ENCODE results near the gene STRN. TPM values are rescaled to one million over a fixed set of nuclear protein-coding genes. Genes with fewer than 3 reads are reported as not detected.

The STRN gene
- total RNA-seq, 1 experiment from 2014 or later: 18.8 TPM

- H3K9me3 ChIP-seq (replicated peaks): no peaks in the 10 kb centered on the region
- H3K4me3 ChIP-seq: no peak overlapping the region
- no peaks in the 10 kb centered on the region for H3K27me3 ChIP-seq (replicated peaks)
- no peak overlapping the region for H3K27ac ChIP-seq
- no peaks in the 10 kb centered on the region for H3K36me3 ChIP-seq
- no peak for DNase-seq (ENCODE audit: low read depth in 1 of 2, low spot score in 2 of 2)
- no peaks in the 10 kb centered on the region for H3K4me1 ChIP-seq (replicated peaks)
Measured at GRCh38 chr2:36975306-36975705, 9.0 kb upstream of the STRN start.

- Histone ChIP-seq H3K4me3 (no peak overlapping the region), H3K9me3 (replicated peaks) (no peaks in the 10 kb centered on the region), H3K4me1 (replicated peaks) (no peaks in the 10 kb centered on the region), H3K27ac (no peak overlapping the region), H3K27me3 (replicated peaks) (no peaks in the 10 kb centered on the region), H3K36me3 (no peaks in the 10 kb centered on the region)
- no peak for DNase-seq (ENCODE audit: low read depth in 1 of 2, low spot score in 2 of 2)
Measured at GRCh38 chr2:36973320-36973719, 7.0 kb upstream of the STRN start.

- H3K27me3 ChIP-seq (replicated peaks): no peaks in the 10 kb centered on the region
- H3K4me1 ChIP-seq (replicated peaks): 0 out of 2 replicates have a peak, but pooled peaks cover 3% of the 10 kb centered on the region
- no peak for DNase-seq (ENCODE audit: low read depth in 1 of 2, low spot score in 2 of 2)
- H3K36me3 ChIP-seq: no peaks in the 10 kb centered on the region
- no peaks in the 10 kb centered on the region for H3K9me3 ChIP-seq (replicated peaks)
- H3K4me3 ChIP-seq: no peak overlapping the region
- H3K27ac ChIP-seq: no peak overlapping the region
Measured at GRCh38 chr2:36971990-36972389, 5.7 kb upstream of the STRN start.

GRCh38 chr2:36967236-36967876 is 1.0 kb upstream of the STRN start:
- peak in 1 of 2 experiments; percentile 16 for DNase-seq (ENCODE audit: low read depth in 1 of 2, low spot score in 2 of 2)
- Histone ChIP-seq H3K4me1 (replicated peaks) (peaks cover 13% of the 10 kb centered on the region; the same call in 1 of the 2 replicates), H3K36me3 (peaks cover 3% of the 10 kb centered on the region), H3K4me3 (peak overlapping the region; percentile 89), H3K27ac (no peak overlapping the region; the same call in 1 of the 2 replicates), H3K9me3 (replicated peaks) (no peaks in the 10 kb centered on the region), H3K27me3 (replicated peaks) (no peaks in the 10 kb centered on the region)

GRCh38 chr2:36965751-36966369 is 476 bp downstream of the STRN start:
- H3K4me1 ChIP-seq (replicated peaks): peaks cover 13% of the 10 kb centered on the region; the same call in 1 of the 2 replicates
- peak overlapping the region; percentile 42; the same call in 1 of the 2 replicates for H3K27ac ChIP-seq
- H3K36me3 ChIP-seq: peaks cover 3% of the 10 kb centered on the region
- H3K27me3 ChIP-seq (replicated peaks): no peaks in the 10 kb centered on the region
- H3K4me3 ChIP-seq: peak overlapping the region; percentile 89
- DNase-seq (ENCODE audit: low read depth in 1 of 2, low spot score in 2 of 2): peak; percentile 29 to 50
- H3K9me3 ChIP-seq (replicated peaks): no peaks in the 10 kb centered on the region

- no peak for DNase-seq (ENCODE audit: low read depth in 1 of 2, low spot score in 2 of 2)
- Histone ChIP-seq H3K9me3 (replicated peaks) (no peaks in the 10 kb centered on the region), H3K4me3 (peak overlapping the region; percentile 89), H3K27me3 (replicated peaks) (no peaks in the 10 kb centered on the region), H3K4me1 (replicated peaks) (peaks cover 13% of the 10 kb centered on the region; the same call in 1 of the 2 replicates), H3K27ac (no peak overlapping the region), H3K36me3 (peaks cover 3% of the 10 kb centered on the region)
Measured at GRCh38 chr2:36965206-36965605, 1.1 kb downstream of the STRN start.

- H3K36me3 ChIP-seq: peaks cover 3% of the 10 kb centered on the region
- H3K4me1 ChIP-seq (replicated peaks): peaks cover 13% of the 10 kb centered on the region; the same call in 1 of the 2 replicates
- no peak overlapping the region for H3K4me3 ChIP-seq
- DNase-seq (ENCODE audit: low read depth in 1 of 2, low spot score in 2 of 2): no peak
- no peak overlapping the region for H3K27ac ChIP-seq
- no peaks in the 10 kb centered on the region for H3K27me3 ChIP-seq (replicated peaks)
- no peaks in the 10 kb centered on the region for H3K9me3 ChIP-seq (replicated peaks)
Measured at GRCh38 chr2:36964496-36965058, 1.8 kb downstream of the STRN start.

- H3K4me3 ChIP-seq: no peak overlapping the region
- H3K36me3 ChIP-seq: peaks cover 3% of the 10 kb centered on the region
- H3K27me3 ChIP-seq (replicated peaks): no peaks in the 10 kb centered on the region
- DNase-seq (ENCODE audit: low read depth in 1 of 2, low spot score in 2 of 2): no peak
- peaks cover 13% of the 10 kb centered on the region; the same call in 1 of the 2 replicates for H3K4me1 ChIP-seq (replicated peaks)
- H3K27ac ChIP-seq: no peak overlapping the region
- no peaks in the 10 kb centered on the region for H3K9me3 ChIP-seq (replicated peaks)
Measured at GRCh38 chr2:36963734-36964133, 2.6 kb downstream of the STRN start.

GRCh38 chr2:36963106-36963505 is 3.2 kb downstream of the STRN start:
- Histone ChIP-seq H3K9me3 (replicated peaks) (no peaks in the 10 kb centered on the region), H3K27me3 (replicated peaks) (no peaks in the 10 kb centered on the region), H3K4me1 (replicated peaks) (peaks cover 13% of the 10 kb centered on the region; the same call in 1 of the 2 replicates), H3K36me3 (peaks cover 3% of the 10 kb centered on the region), H3K4me3 (no peak overlapping the region), H3K27ac (no peak overlapping the region)
- DNase-seq (ENCODE audit: low read depth in 1 of 2, low spot score in 2 of 2): no peak

- Histone ChIP-seq H3K9me3 (replicated peaks) (no peaks in the 10 kb centered on the region), H3K27me3 (replicated peaks) (no peaks in the 10 kb centered on the region), H3K27ac (no peak overlapping the region), H3K4me3 (no peak overlapping the region), H3K36me3 (no peaks in the 10 kb centered on the region; the same call in 1 of the 2 replicates), H3K4me1 (replicated peaks) (peaks cover 10% of the 10 kb centered on the region; the same call in 1 of the 2 replicates)
- DNase-seq (ENCODE audit: low read depth in 1 of 2, low spot score in 2 of 2): no peak
Measured at GRCh38 chr2:36960773-36961172, 5.6 kb downstream of the STRN start.

GRCh38 chr2:36960005-36960675 is 6.2 kb downstream of the STRN start:
- no peak overlapping the region for H3K27ac ChIP-seq
- no peak for DNase-seq (ENCODE audit: low read depth in 1 of 2, low spot score in 2 of 2)

GRCh38 chr2:36954977-36955607 is 11.2 kb downstream of the STRN start:
- Histone ChIP-seq H3K27me3 (replicated peaks) (no peaks in the 10 kb centered on the region), H3K9me3 (replicated peaks) (no peaks in the 10 kb centered on the region), H3K4me1 (replicated peaks) (0 out of 2 replicates have a peak, but pooled peaks cover 5% of the 10 kb centered on the region), H3K27ac (no peak overlapping the region), H3K4me3 (no peak overlapping the region), H3K36me3 (no peaks in the 10 kb centered on the region; the same call in 1 of the 2 replicates)
- no peak for DNase-seq (ENCODE audit: low read depth in 1 of 2, low spot score in 2 of 2)

More at GRCh38 chr2:36960005-36960675, 6.2 kb downstream of the STRN start:
- Histone ChIP-seq H3K4me3 (no peak overlapping the region), H3K9me3 (replicated peaks) (no peaks in the 10 kb centered on the region), H3K36me3 (no peaks in the 10 kb centered on the region; the same call in 1 of the 2 replicates), H3K27me3 (replicated peaks) (no peaks in the 10 kb centered on the region), H3K4me1 (replicated peaks) (peaks cover 8% of the 10 kb centered on the region; the same call in 1 of the 2 replicates)

- no peak for DNase-seq (ENCODE audit: low read depth in 1 of 2, low spot score in 2 of 2)
- Histone ChIP-seq H3K27ac (no peak overlapping the region), H3K27me3 (replicated peaks) (no peaks in the 10 kb centered on the region), H3K9me3 (replicated peaks) (no peaks in the 10 kb centered on the region), H3K36me3 (no peaks in the 10 kb centered on the region; the same call in 1 of the 2 replicates), H3K4me1 (replicated peaks) (0 out of 2 replicates have a peak, but pooled peaks cover 5% of the 10 kb centered on the region), H3K4me3 (no peak overlapping the region)
Measured at GRCh38 chr2:36952748-36953197, 13.6 kb downstream of the STRN start.

Measured in SJSA1 (cell line).